Stimulated activated CD4-positive, alpha-beta T cell treated with anti-CD3 and anti-CD28 coated beads, TNF-alpha, amount 100 ng/mL, for 1 hour (primary cell): Measurements from ENCODE around the gene NEURL2.
"Not testable (repeated sequence)": the region's sequence is repeated elsewhere in the genome, so short reads cannot be mapped to it uniquely, and the experiment has no call there.

Experiments
- DNase-seq, 3 donors: peaks; one replicate each; pipeline ENCODE4 v3.0.0-alpha.2; 2020; ENCODE audit warnings: low read depth in 3 of 3, low spot score in 1 of 3

Gene NEURL2

GRCh38 chr20:45874576-45874975 is 16.4 kb downstream of the NEURL2 start:
- no peak for DNase-seq

GRCh38 chr20:45874104-45874481 is 16.9 kb downstream of the NEURL2 start:
- DNase-seq, result not testable (repeated sequence)

GRCh38 chr20:45873409-45874103 is 17.5 kb downstream of the NEURL2 start:
- no peak for DNase-seq

- no peak for DNase-seq
Observed at GRCh38 chr20:45872626-45873025, 18.4 kb downstream of the NEURL2 start.

- no peak for DNase-seq
Observed at GRCh38 chr20:45867819-45868176, 23.2 kb downstream of the NEURL2 start.

GRCh38 chr20:45867136-45867818 is 23.7 kb downstream of the NEURL2 start:
- DNase-seq, result no peak

- DNase-seq, result no peak
Observed at GRCh38 chr20:45866454-45866853, 24.6 kb downstream of the NEURL2 start.

- no peak for DNase-seq
Observed at GRCh38 chr20:45863543-45864470, 27.2 kb downstream of the NEURL2 start.

- no peak for DNase-seq
Observed at GRCh38 chr20:45861221-45862075, 29.6 kb downstream of the NEURL2 start.

- DNase-seq, result no peak
Observed at GRCh38 chr20:45860560-45861220, 30.3 kb downstream of the NEURL2 start.

GRCh38 chr20:45859916-45860315 is 31.1 kb downstream of the NEURL2 start:
- DNase-seq, result no peak

- DNase-seq, result no peak
Observed at GRCh38 chr20:45857882-45858216, 33.2 kb downstream of the NEURL2 start.

- DNase-seq, result peak; percentile 60 to 93 (median 87)
Observed at GRCh38 chr20:45857114-45857881, 33.7 kb downstream of the NEURL2 start, which contains the start of the genes ACOT8 and ZSWIM3. Gene ACOT8 (minus strand): TSS chr20:45857392. CDS start chr20:45857315, 77 bp downstream. Gene ZSWIM3 (plus strand): TSS chr20:45857614. CDS start chr20:45857826, 212 bp downstream.

GRCh38 chr20:45853484-45853883 is 37.5 kb downstream of the NEURL2 start:
- no peak for DNase-seq

- DNase-seq, result no peak
Observed at GRCh38 chr20:45852326-45852725, 38.7 kb downstream of the NEURL2 start.

- no peak for DNase-seq
Observed at GRCh38 chr20:45851501-45851900, 39.5 kb downstream of the NEURL2 start.

GRCh38 chr20:45850926-45851325 is 40.1 kb downstream of the NEURL2 start:
- DNase-seq, result no peak

GRCh38 chr20:45850238-45850637 is 40.8 kb downstream of the NEURL2 start:
- DNase-seq, result no peak

- no peak for DNase-seq
Observed at GRCh38 chr20:45848969-45849582, 41.9 kb downstream of the NEURL2 start.
